Common myeloid progenitor, CD34-positive (primary cell): ENCODE results near the gene LAMB1.

Source experiments
- CTCF ChIA-PET: fragments of 350-600 bp; sonication (Branson Sonifier 250); formaldehyde crosslinking; loops from one replicate; lab custom pipeline; 2021; ENCODE audit warnings: antibody characterized with exemption; lab: Charles Lee
- POLR2A ChIA-PET: fragments of 350-600 bp; sonication (Branson Sonifier 250); formaldehyde crosslinking; loops from one replicate; lab custom pipeline; 2021; ENCODE audit warnings: antibody characterized with exemption; lab: Charles Lee
- DNase-seq, 3 donors: peaks; one replicate each; pipeline versions ENCODE4 v3.0.0 to v3.0.0-alpha.2; 2013
- H3K27ac ChIP-seq, 2 experiments: 1 replicate in 1 of 2; 2 replicates in 1 of 2; pipeline ENCODE4 v1.7.0; 2013; ENCODE audit warnings: inconsistent platforms in 2 of 2, low read length in 2 of 2, mild to moderate bottlenecking in 2 of 2, low read depth in 1 of 2, moderate library complexity in 1 of 2; ENCODE audit not compliant: severe bottlenecking in 2 of 2, insufficient read depth in 1 of 2, poor library complexity in 1 of 2
- H3K27me3 ChIP-seq, 5 experiments: replicated peaks in 2 of 5; 1 replicate in 3 of 5; 2 replicates in 2 of 5; pipeline versions ENCODE4 v1.6.1 to v1.7.0; 2013; ENCODE audit warnings: low read length in 4 of 5, mild to moderate bottlenecking in 2 of 5, moderate library complexity in 2 of 5, inconsistent platforms in 1 of 5; ENCODE audit not compliant: insufficient read depth in 5 of 5, control insufficient read depth in 4 of 5
- H3K36me3 ChIP-seq, 4 experiments: 1 replicate in 2 of 4; 2 replicates in 2 of 4; pipeline versions ENCODE4 v1.6.1 to v1.7.0; 2013; ENCODE audit warnings: low read length in 3 of 4, control low read depth in 1 of 4, mild to moderate bottlenecking in 1 of 4; ENCODE audit not compliant: control insufficient read depth in 4 of 4, insufficient read depth in 4 of 4
- H3K4me1 ChIP-seq, 4 experiments: 1 replicate in 3 of 4; 2 replicates in 1 of 4; pipeline versions ENCODE4 v1.6.1 to v1.7.1; 2013; ENCODE audit warnings: low read length in 3 of 4, mild to moderate bottlenecking in 3 of 4, control low read depth in 1 of 4, inconsistent platforms in 1 of 4, moderate library complexity in 1 of 4; ENCODE audit not compliant: control insufficient read depth in 4 of 4, insufficient read depth in 4 of 4; ENCODE audit errors: control extremely low read depth in 1 of 4
- H3K4me3 ChIP-seq, 7 experiments: 1 replicate in 4 of 7; 2 replicates in 3 of 7; pipeline versions ENCODE4 v1.5.1 to v1.7.0; 2013; ENCODE audit warnings: mild to moderate bottlenecking in 7 of 7, low read length in 6 of 7, moderate library complexity in 6 of 7, inconsistent platforms in 2 of 7, low read depth in 2 of 7, control low read depth in 1 of 7; ENCODE audit not compliant: insufficient read depth in 4 of 7, control insufficient read depth in 1 of 7; ENCODE audit errors: extremely low read depth in 1 of 7
- H3K9me3 ChIP-seq, 5 experiments: 1 replicate in 4 of 5; 2 replicates in 1 of 5; pipeline versions ENCODE4 v1.6.1 to v1.7.1; 2013; ENCODE audit warnings: low read length in 4 of 5, mild to moderate bottlenecking in 2 of 5, inconsistent platforms in 1 of 5, low read depth in 1 of 5, moderate library complexity in 1 of 5; ENCODE audit not compliant: control insufficient read depth in 4 of 5, insufficient read depth in 2 of 5; ENCODE audit errors: control extremely low read depth in 1 of 5
- WGBS: methylation state at CpG from one replicate; pipeline ENCODE4 v1.1.5; 2013; ENCODE audit not compliant: insufficient coverage; 5-methylcytosine and 5-hydroxymethylcytosine counted together

The LAMB1 gene

GRCh38 chr7:107874111-107874510, 128.8 kb downstream of the LAMB1 start:
- POLR2A ChIA-PET = interaction anchor here (3.5 kb wide), 1 partner anchor 131 kb away, joined by 14 read pairs; the partner anchor contains the start of gene CBLL1
- 100% methylated on average over 2 of the region's 2 CpGs for WGBS
- CTCF ChIA-PET = interaction anchor here (1.0 to 11.2 kb wide), 4 partner anchors 28 to 411 kb away, joined by 3 to 148 read pairs (median 11); partner anchors contain the start of gene CBLL1
- Histone ChIP-seq H3K4me3 (no peak overlapping the region), H3K4me1 (peaks cover 4 to 25% (median 18%) of the 10 kb centered on the region in 4 experiments), H3K36me3 (no peaks in the 10 kb centered on the region), H3K9me3 (no peaks in the 10 kb centered on the region), H3K27me3 (no peaks in the 10 kb centered on the region), H3K27ac (no peak overlapping the region)
- no peak for DNase-seq
